GM21619 (cell line): ENCODE measurements around the gene MDC1.
"Not testable (repeated sequence)": the region's sequence is repeated elsewhere in the genome, so short reads cannot be mapped to it uniquely, and the experiment has no call there.

Experiments used
- ATAC-seq: cut with Tn5 transposase; IDR thresholded peaks from one replicate; pipeline ENCODE4 v1.9.1; 2021; ENCODE audit not compliant: unreplicated experiment

The MDC1 gene

DNA sequence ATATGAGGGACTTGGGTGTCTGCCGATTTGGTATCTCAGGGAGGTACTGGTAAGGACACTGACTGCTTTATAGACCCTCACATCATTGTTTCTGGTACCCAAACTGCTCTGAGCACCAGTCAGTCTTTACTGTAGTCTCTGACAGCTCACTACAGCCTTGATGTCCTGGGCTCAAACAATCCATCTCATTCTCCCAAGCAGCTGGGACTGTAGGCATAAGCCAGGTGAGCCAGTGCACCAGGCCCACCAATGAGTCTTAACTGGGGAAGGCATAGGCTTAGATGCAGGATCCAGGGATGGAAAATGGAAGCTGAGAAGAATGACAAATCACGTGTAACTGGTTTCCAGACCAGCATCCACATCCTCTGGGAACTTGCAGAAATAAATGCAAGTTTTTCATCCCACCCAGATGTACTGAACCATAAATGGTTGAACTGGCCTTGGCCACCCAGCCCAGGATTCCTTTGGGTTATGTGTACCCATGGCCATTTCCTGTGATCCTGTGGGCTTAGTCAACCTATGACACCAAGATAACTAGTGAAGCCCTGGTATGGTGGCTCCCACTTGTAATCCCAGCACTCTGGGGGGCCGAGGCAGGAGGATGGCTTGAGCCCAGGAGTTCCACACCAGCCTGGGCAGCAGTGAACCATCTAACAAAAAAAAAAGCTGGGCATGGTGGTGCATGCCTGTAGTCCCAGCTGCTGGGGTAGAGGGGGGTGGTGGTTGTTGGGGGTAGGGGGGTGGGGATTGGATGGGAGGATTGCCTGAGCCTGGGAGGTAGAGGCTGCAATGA, 8.8 kb upstream of the MDC1 start:
- ATAC-seq, result no peak

GRCh38 chr6:30724906-30725667, 8.0 kb upstream of the MDC1 start:
- ATAC-seq, result no peak

DNA sequence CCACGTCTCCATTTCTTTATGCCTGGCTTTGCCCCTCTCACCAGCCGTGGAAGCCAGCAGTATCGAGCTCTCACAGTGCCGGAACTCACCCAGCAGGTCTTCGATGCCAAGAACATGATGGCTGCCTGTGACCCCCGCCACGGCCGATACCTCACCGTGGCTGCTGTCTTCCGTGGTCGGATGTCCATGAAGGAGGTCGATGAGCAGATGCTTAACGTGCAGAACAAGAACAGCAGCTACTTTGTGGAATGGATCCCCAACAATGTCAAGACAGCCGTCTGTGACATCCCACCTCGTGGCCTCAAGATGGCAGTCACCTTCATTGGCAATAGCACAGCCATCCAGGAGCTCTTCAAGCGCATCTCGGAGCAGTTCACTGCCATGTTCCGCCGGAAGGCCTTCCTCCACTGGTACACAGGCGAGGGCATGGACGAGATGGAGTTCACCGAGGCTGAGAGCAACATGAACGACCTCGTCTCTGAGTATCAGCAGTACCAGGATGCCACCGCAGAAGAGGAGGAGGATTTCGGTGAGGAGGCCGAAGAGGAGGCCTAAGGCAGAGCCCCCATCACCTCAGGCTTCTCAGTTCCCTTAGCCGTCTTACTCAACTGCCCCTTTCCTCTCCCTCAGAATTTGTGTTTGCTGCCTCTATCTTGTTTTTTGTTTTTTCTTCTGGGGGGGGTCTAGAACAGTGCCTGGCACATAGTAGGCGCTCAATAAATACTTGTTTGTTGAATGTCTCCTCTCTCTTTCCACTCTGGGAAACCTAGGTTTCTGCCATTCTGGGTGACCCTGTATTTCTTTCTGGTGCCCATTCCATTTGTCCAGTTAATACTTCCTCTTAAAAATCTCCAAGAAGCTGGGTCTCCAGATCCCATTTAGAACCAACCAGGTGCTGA, 7.0 kb upstream of the MDC1 start:
- ATAC-seq, result not testable (repeated sequence)

DNA sequence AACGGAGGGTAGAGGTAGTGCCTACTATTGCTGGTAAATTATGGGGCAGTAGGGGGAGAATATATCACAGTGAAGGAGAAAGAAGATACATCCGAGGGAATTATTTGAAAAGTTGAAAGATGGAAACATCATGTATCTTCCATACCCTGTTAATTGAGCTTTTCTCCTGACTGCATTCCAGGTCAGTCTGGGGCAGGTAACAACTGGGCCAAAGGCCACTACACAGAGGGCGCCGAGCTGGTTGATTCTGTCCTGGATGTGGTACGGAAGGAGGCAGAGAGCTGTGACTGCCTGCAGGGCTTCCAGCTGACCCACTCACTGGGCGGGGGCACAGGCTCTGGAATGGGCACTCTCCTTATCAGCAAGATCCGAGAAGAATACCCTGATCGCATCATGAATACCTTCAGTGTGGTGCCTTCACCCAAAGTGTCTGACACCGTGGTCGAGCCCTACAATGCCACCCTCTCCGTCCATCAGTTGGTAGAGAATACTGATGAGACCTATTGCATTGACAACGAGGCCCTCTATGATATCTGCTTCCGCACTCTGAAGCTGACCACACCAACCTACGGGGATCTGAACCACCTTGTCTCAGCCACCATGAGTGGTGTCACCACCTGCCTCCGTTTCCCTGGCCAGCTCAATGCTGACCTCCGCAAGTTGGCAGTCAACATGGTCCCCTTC, 6.2 kb upstream of the MDC1 start:
- ATAC-seq, result not testable (repeated sequence)

- no peak for ATAC-seq
Observed at GRCh38 chr6:30722280-30723112, 5.4 kb upstream of the MDC1 start.

DNA sequence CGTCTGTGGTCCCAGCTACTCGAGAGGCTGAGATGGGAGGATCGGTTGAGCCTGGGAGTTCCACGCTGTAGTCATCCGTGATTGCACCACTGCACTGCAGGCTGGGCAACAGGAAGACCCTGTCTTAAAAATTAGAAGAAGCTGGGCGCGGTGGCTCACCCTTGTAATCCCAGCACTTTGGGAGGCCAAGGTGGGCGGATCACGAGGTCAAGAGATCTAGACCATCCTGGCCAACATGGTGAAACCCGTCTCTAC, 4.9 kb upstream of the MDC1 start:
- not testable (repeated sequence) for ATAC-seq

DNA sequence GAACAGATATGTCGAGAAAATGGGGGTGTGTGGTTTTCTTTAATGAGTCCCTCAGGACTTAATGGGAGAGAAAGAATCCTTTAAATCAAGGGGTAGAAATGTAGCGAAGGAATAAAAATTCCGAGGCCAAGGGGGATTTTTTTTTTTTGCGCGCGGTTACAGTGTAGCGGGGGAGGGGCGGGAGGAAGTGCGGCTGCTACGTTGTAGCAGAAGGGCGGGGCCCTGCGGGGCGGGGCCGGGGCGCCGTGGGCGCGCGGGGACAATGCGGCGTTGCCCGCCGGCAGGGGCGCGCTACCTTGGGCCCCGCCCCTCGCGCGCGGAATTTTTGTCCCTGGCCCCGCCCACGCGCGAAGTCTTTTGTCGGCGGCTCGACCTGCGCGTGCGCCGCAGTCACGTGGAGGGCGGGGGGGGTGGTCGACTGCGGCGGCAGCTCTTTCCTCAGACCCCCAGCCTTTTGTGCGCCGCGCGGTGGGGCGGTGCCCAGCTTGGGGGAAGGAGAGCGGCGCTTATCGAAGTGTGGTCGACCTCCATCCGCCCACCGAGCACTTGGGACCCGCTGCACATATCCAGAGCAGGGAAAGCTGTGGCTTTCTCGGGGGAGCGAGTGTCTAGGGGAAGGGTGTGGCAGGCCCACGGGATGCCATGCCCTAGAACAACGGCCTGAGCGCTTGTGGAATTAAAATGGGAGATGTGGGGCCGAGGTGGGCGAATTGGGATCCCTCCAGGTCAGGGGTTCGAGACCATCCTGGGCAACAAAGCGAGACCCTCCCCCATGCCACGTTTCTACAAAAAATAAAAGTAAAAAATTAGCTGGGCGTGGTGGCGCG, 4.3 kb upstream of the MDC1 start:
- peak; percentile 25 for ATAC-seq

- ATAC-seq, result no peak
Observed at GRCh38 chr6:30720738-30721197, 3.7 kb upstream of the MDC1 start.

- ATAC-seq, result peak; percentile 38
Observed at GRCh38 chr6:30719791-30720737, 3.0 kb upstream of the MDC1 start, which contains the start of gene TUBB. Gene TUBB (plus strand): TSS chr6:30720352. CDS start chr6:30720507, 155 bp downstream.

GRCh38 chr6:30719356-30719755, 2.3 kb upstream of the MDC1 start:
- no peak for ATAC-seq

GRCh38 chr6:30717845-30718720, 1.0 kb upstream of the MDC1 start:
- not testable (repeated sequence) for ATAC-seq

- ATAC-seq, result no peak
Observed at GRCh38 chr6:30716879-30717128, 277 bp downstream of the MDC1 start.

DNA sequence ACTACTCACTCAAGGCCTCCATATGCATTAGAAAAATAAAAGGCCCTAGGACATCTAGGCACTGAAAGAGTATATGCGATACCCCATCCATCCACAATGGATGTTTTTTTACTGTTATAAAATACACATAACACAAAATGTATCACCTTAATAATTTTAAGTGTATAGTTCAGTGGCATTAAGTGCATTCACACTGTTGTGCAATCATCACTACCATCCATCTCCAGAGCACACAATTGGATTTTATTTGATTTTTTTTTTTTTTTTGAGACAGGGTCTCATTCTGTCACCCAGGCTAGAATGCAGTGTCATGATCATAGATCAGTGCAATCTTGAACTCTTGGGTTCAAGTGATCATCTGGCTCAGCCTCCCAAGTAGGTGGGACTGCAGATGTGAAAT, 2.8 kb downstream of the MDC1 start:
- ATAC-seq, result no peak

DNA sequence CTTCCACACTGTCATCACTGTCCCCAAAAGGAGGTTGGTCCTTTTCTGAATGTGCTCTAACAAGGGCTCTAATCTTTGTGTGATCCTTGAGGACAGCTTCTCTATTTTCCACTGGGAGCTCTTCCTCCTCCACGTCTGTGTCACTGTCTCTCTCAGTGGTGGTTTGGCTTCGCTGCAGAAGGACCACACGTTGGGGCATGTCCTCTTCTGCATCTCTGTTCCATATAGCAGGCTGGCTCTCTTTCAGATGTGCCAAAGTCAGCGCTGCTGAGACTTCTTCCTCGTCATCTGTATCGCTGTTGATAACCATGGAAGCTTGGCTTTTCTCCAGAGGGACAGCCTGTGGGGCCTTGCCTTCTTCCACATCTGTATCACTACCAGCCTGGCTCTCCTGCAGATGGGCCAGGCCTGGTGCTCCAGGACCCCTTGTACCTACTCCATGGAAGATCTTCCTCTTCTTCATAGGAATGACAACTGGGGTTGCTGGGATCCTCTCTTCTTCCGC, 4.6 kb downstream of the MDC1 start:
- no peak for ATAC-seq

GRCh38 chr6:30711758-30712380, 5.2 kb downstream of the MDC1 start:
- ATAC-seq, result no peak

DNA sequence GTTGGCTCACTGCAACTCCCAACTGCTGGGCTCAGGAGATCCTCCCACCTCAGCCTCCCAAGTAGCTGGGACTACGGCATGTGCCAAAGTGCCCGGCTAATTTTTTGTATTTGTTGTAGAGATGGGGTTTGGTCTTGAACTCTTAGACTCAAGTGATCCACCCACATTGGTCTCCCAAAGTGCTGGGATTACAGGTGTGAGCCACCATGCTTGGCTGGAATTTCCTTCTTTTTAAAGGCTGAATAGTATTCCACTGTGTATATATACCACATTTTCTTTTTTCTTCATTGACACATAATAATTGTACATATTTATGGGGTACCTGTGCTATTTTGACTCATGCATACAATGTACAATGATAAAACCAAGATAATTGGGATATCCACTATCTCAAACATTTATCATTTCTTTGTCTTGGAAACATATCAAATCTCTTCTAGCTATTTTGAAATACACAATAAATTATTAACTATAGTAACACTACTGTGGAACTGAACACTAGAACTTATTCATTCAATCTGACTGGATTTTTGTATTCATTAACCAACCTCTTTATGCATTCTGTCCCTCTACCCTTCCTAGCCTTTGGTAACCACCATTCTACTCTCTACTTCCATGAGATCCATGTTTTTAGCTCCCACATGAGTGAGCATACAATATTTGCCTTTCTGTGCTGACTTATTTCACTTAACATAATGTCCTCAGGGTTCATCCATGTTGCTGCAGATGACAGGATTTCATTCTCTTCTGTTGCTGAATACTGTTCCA, 7.8 kb downstream of the MDC1 start:
- no peak for ATAC-seq
